Stimulated activated CD4-positive, alpha-beta T cell treated with anti-CD3 and anti-CD28 coated beads, Interleukin-12 subunit alpha, Interleukin-12 subunit beta, amount 100 ng/mL, for 48 hours (primary cell): Measurements from ENCODE around the gene MCEMP1.

ENCODE experiments used
- DNase-seq, 3 donors: peaks; one replicate each; pipeline ENCODE4 v3.0.0-alpha.2; 2020; ENCODE audit warnings: low read depth in 2 of 3, low spot score in 1 of 3

MCEMP1 gene

GRCh38 chr19:7676854-7677253 is at the start of gene MCEMP1:
MCEMP1 (plus strand) TSS chr19:7677090; CDS start chr19:7677121, 31 bp downstream.
- no peak for DNase-seq

GRCh38 chr19:7627166-7627565 is 49.7 kb upstream of the MCEMP1 start:
- no peak for DNase-seq

- no peak for DNase-seq
Measured at GRCh38 chr19:7628589-7629311, 48.1 kb upstream of the MCEMP1 start.

- DNase-seq: peak; percentile 91 to 96 (median 93)
Measured at GRCh38 chr19:7629347-7630054, 47.4 kb upstream of the MCEMP1 start, which contains the start of the genes PET100 and XAB2. PET100 (plus strand) TSS chr19:7629793; CDS start chr19:7629834, 41 bp downstream. XAB2 (minus strand) TSS chr19:7629545; CDS start chr19:7629527, 18 bp downstream.

- DNase-seq: no peak
Measured at GRCh38 chr19:7631577-7631976, 45.3 kb upstream of the MCEMP1 start.

GRCh38 chr19:7632340-7633203 is 44.3 kb upstream of the MCEMP1 start:
- no peak for DNase-seq

GRCh38 chr19:7633698-7634097 is 43.2 kb upstream of the MCEMP1 start, which contains the start of gene PCP2:
PCP2 (minus strand) TSS chr19:7633719; CDS start chr19:7633457, 262 bp downstream.
- DNase-seq: no peak

- no peak for DNase-seq
Measured at GRCh38 chr19:7635670-7636069, 41.2 kb upstream of the MCEMP1 start.

- DNase-seq: no peak
Measured at GRCh38 chr19:7636317-7636690, 40.6 kb upstream of the MCEMP1 start.

GRCh38 chr19:7636691-7637373 is 40.1 kb upstream of the MCEMP1 start, which contains the start of gene STXBP2:
STXBP2 (plus strand) TSS chr19:7637110; CDS start chr19:7637150, 40 bp downstream.
- DNase-seq: peak; percentile 86 to 92 (median 86)

GRCh38 chr19:7637374-7638256 is 39.3 kb upstream of the MCEMP1 start:
- DNase-seq: no peak

GRCh38 chr19:7638802-7639465 is 38.0 kb upstream of the MCEMP1 start:
- DNase-seq: no peak

- no peak for DNase-seq
Measured at GRCh38 chr19:7639863-7640348, 37.0 kb upstream of the MCEMP1 start.

GRCh38 chr19:7640803-7641202 is 36.1 kb upstream of the MCEMP1 start:
- no peak for DNase-seq

- no peak for DNase-seq
Measured at GRCh38 chr19:7641290-7642276, 35.3 kb upstream of the MCEMP1 start.

- no peak for DNase-seq
Measured at GRCh38 chr19:7642295-7643030, 34.4 kb upstream of the MCEMP1 start.

- DNase-seq: no peak
Measured at GRCh38 chr19:7643031-7643415, 33.9 kb upstream of the MCEMP1 start.
